Neural cell (in vitro differentiated cells): ENCODE results near the gene FADS3. TPM values are rescaled to one million over a fixed set of nuclear protein-coding genes. Genes with fewer than 3 reads are reported as not detected.

Source experiments
- H2AFZ ChIP-seq: fragments of 200-600, 300-800 bp; sonication (generic), shearing (Covaris generic); 2 replicates; pipeline ENCODE4 v1.6.0; 2014; ENCODE audit warnings: low read depth, mild to moderate bottlenecking, antibody characterized with exemption, low read length, moderate library complexity
- H3F3A ChIP-seq: fragments of 200-600 bp; shearing (Covaris generic); 2 replicates; pipeline ENCODE4 v1.6.1; 2016; ENCODE audit warnings: mild to moderate bottlenecking, moderate library complexity, mixed read lengths, antibody characterized with exemption, low read length; ENCODE audit not compliant: insufficient read depth, poor library complexity, severe bottlenecking
- H3K27ac ChIP-seq: fragments of 200-600, 300-800 bp; sonication (generic), shearing (Covaris generic); 2 replicates; pipeline ENCODE4 v1.5.1; 2014; ENCODE audit warnings: mild to moderate bottlenecking, low read length, moderate library complexity
- H3K27me3 ChIP-seq: fragments of 300-800, 200-600 bp; sonication (generic), shearing (Covaris generic); 2 replicates; pipeline ENCODE4 v1.6.0; 2014; ENCODE audit warnings: mild to moderate bottlenecking, low read depth, low read length, moderate library complexity; ENCODE audit not compliant: insufficient read depth
- H3K36me3 ChIP-seq: fragments of 300-800, 200-600 bp; sonication (generic), shearing (Covaris generic); 2 replicates; pipeline ENCODE4 v1.5.1; 2014; ENCODE audit warnings: mild to moderate bottlenecking, antibody characterized with exemption, low read length, moderate library complexity; ENCODE audit not compliant: insufficient read depth
- H3K4me2 ChIP-seq: fragments of 300-800, 200-600 bp; sonication (generic), shearing (Covaris generic); 2 replicates; pipeline ENCODE4 v1.6.0; 2014; ENCODE audit warnings: mild to moderate bottlenecking, low read length
- H3K4me3 ChIP-seq: fragments of 300-800, 200-600 bp; sonication (generic), shearing (Covaris generic); 2 replicates; pipeline ENCODE4 v1.5.1; 2014; ENCODE audit warnings: mild to moderate bottlenecking, low read length, moderate library complexity
- H3K79me2 ChIP-seq: fragments of 200-600 bp; shearing (Covaris generic); replicated peaks from 2 replicates; pipeline ENCODE4 v1.6.0; 2014; ENCODE audit warnings: mild to moderate bottlenecking, low read length, moderate library complexity; ENCODE audit not compliant: insufficient read depth
- H3K9ac ChIP-seq: fragments of 300-800, 200-600 bp; sonication (generic), shearing (Covaris generic); 2 replicates; pipeline ENCODE4 v1.6.1; 2016; ENCODE audit warnings: mild to moderate bottlenecking, low read length, mixed read lengths
- H3K9me2 ChIP-seq: fragments of 200-600 bp; shearing (Covaris generic); 2 replicates; pipeline ENCODE4 v1.6.1; 2016; ENCODE audit warnings: mild to moderate bottlenecking, low read length, mixed read lengths; ENCODE audit not compliant: insufficient read depth
- H3K9me3 ChIP-seq: fragments of 200-600, 300-800 bp; sonication (generic), shearing (Covaris generic); 2 replicates; pipeline ENCODE4 v1.6.1; 2016; ENCODE audit warnings: mild to moderate bottlenecking, mixed run types, low read length, moderate library complexity, mixed read lengths
- H4K20me1 ChIP-seq: fragments of 200-600 bp; shearing (Covaris generic); 2 replicates; pipeline ENCODE4 v1.6.1; 2016; ENCODE audit warnings: mild to moderate bottlenecking, mixed run types; ENCODE audit not compliant: insufficient read depth
- CTCF ChIP-seq: fragments of 450-650 bp; IDR thresholded peaks from 2 replicates; pipeline ENCODE4 v1.5.1; 2014; ENCODE audit warnings: antibody characterized with exemption, mild to moderate bottlenecking, moderate library complexity; ENCODE audit not compliant: poor library complexity, severe bottlenecking
- EP300 ChIP-seq: fragments of 450-650 bp; conservative IDR thresholded peaks from 2 replicates; pipeline ENCODE4 v1.6.1; 2014; ENCODE audit warnings: antibody characterized with exemption, mild to moderate bottlenecking, moderate library complexity; ENCODE audit not compliant: poor library complexity, severe bottlenecking
- EZH2 ChIP-seq: fragments of 200-600, 300-800 bp; shearing (Covaris generic), sonication (generic); IDR thresholded peaks from 2 replicates; pipeline ENCODE4 v1.6.1; 2014; ENCODE audit warnings: antibody characterized with exemption, low read length, borderline replicate concordance, mild to moderate bottlenecking; ENCODE audit not compliant: insufficient read depth, poor library complexity, severe bottlenecking
- MXI1 ChIP-seq: fragments of 450-650 bp; conservative IDR thresholded peaks from 2 replicates; pipeline ENCODE4 v1.6.1; 2014; ENCODE audit warnings: antibody characterized with exemption, mild to moderate bottlenecking; ENCODE audit not compliant: poor library complexity, severe bottlenecking
- POLR2AphosphoS5 ChIP-seq: IDR thresholded peaks from 2 replicates; pipeline ENCODE4 v1.6.1; 2012
- RAD21 ChIP-seq: fragments of 450-650 bp; conservative IDR thresholded peaks from 2 replicates; pipeline ENCODE4 v1.6.1; 2014; ENCODE audit warnings: antibody characterized with exemption, mild to moderate bottlenecking, moderate library complexity
- REST ChIP-seq: IDR thresholded peaks from 2 replicates; pipeline ENCODE4 v1.6.1; 2012; ENCODE audit warnings: borderline replicate concordance
- SMC3 ChIP-seq: fragments of 450-650 bp; conservative IDR thresholded peaks from 2 replicates; pipeline ENCODE4 v1.6.1; 2014; ENCODE audit warnings: antibody characterized with exemption, mild to moderate bottlenecking, moderate library complexity; ENCODE audit not compliant: poor library complexity
- TAF1 ChIP-seq: IDR thresholded peaks from 2 replicates; pipeline ENCODE4 v1.6.1; 2012; ENCODE audit warnings: low read depth
- polyA plus RNA-seq: library from polyadenylated mRNA; depleted of rRNA; stranded (reverse); fragments of >200 nt; gene quantifications from 2 replicates; pipeline ENCODE4 v1.2.3, GENCODE V29; 2014

FADS3 gene
- polyA plus RNA-seq, 1 donor from 2014 or later: 35.4 TPM

- peaks cover 8% of the 10 kb centered on the region for H4K20me1 ChIP-seq
- peaks cover 12% of the 10 kb centered on the region for H3K36me3 ChIP-seq
- no peak overlapping the region for H3K27ac ChIP-seq
Observed at GRCh38 chr11:61836193-61836592, 55.2 kb downstream of the FADS3 start.

GRCh38 chr11:61834278-61835048 is 56.9 kb downstream of the FADS3 start:
- H4K20me1 ChIP-seq: peaks cover 8% of the 10 kb centered on the region
- H3K9ac ChIP-seq: no peak overlapping the region
- H3K27ac ChIP-seq: no peak overlapping the region
- no peaks in the 10 kb centered on the region for H3K9me3 ChIP-seq
- no peaks in the 10 kb centered on the region for H3F3A ChIP-seq
- no peak overlapping the region for H3K4me3 ChIP-seq
- H3K4me2 ChIP-seq: no peak overlapping the region
- H3K36me3 ChIP-seq: no peaks in the 10 kb centered on the region
- no peaks in the 10 kb centered on the region for H3K27me3 ChIP-seq
- H3K79me2 ChIP-seq: peaks cover 83% of the 10 kb centered on the region
- no peaks in the 10 kb centered on the region for H3K9me2 ChIP-seq
- H2AFZ ChIP-seq: no peak overlapping the region
- TF ChIP-seq CTCF (no peak), POLR2AphosphoS5 (no peak), MXI1 (no peak), EZH2 (no peak), RAD21 (no peak)

More at GRCh38 chr11:61836193-61836592, 55.2 kb downstream of the FADS3 start:
- peaks cover 70% of the 10 kb centered on the region for H3K79me2 ChIP-seq
- H3K27me3 ChIP-seq: no peaks in the 10 kb centered on the region
- no peak for TF ChIP-seq RAD21
- TF ChIP-seq REST: no peak
- no peak for TF ChIP-seq TAF1
- no peak for TF ChIP-seq EZH2
- no peak for TF ChIP-seq EP300
- no peak for TF ChIP-seq MXI1
- no peak for TF ChIP-seq CTCF
- TF ChIP-seq POLR2AphosphoS5: no peak
- no peak for TF ChIP-seq SMC3
- H3K9me2 ChIP-seq: no peaks in the 10 kb centered on the region
- no peaks in the 10 kb centered on the region for H3K9me3 ChIP-seq
- no peak overlapping the region for H3K4me2 ChIP-seq
- H3F3A ChIP-seq: no peaks in the 10 kb centered on the region
- no peak overlapping the region for H3K4me3 ChIP-seq
- H2AFZ ChIP-seq: no peak overlapping the region
- H3K9ac ChIP-seq: no peak overlapping the region
